ENCODE measurements around the gene STAT1. TPM values are rescaled to one million over a fixed set of nuclear protein-coding genes. Genes with fewer than 3 reads are reported as not detected.

Gene STAT1
- total RNA-seq, 1 donor from 2014 or later: 61.7 TPM

DNA sequence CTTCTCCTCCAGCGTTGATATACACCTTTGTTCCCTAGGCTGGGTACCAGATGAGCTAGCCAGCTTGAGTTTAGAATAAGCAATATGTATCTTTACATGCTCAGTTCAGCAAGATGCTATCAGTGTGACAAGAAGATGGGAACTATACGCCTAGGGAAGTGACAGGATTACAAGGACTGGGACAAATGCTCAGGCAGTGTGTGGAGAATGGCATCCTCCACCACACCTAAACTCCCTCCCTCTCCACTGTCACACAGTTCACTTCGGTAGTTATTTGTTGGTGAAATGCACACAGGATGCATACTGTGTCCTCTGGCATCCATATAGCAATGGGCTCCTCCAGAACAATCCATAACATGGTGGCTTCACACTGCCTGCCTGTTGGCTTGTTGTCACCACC lies 7.7 kb downstream of the STAT1 start:
- no peak for DNase-seq (ENCODE audit: low spot score)
- no peak overlapping the region for H2AFZ ChIP-seq (replicated peaks)
- no peak overlapping the region for H3K4me3 ChIP-seq
- peaks cover 33% of the 10 kb centered on the region for H3K36me3 ChIP-seq
- H3K4me1 Mint-ChIP-seq: no peaks in the 10 kb centered on the region
- no peaks in the 10 kb centered on the region for H4K20me1 ChIP-seq (ENCODE audit: low read depth)
- no peaks in the 10 kb centered on the region for H3K27me3 ChIP-seq
- H3K4me2 ChIP-seq: no peak overlapping the region
- no peaks in the 10 kb centered on the region for H3K4me1 ChIP-seq
- no peak overlapping the region for H3K4me3 Mint-ChIP-seq
- no peaks in the 10 kb centered on the region for H3K9me3 ChIP-seq (ENCODE audit: low read depth)
- H3K27ac ChIP-seq: no peak overlapping the region
- H3K27me3 Mint-ChIP-seq (ENCODE audit: insufficient read depth, low read depth): no peaks in the 10 kb centered on the region
- H3F3A ChIP-seq (ENCODE audit: low read depth): no peaks in the 10 kb centered on the region
- H3K9ac ChIP-seq: no peak overlapping the region
- no peak overlapping the region for H3K27ac Mint-ChIP-seq
- H3K36me3 Mint-ChIP-seq: peaks cover 32% of the 10 kb centered on the region
- H3K79me2 ChIP-seq (ENCODE audit: low read depth): no peaks in the 10 kb centered on the region
- no peak for TF ChIP-seq EZH2 (IDR thresholded peaks at IDR 0.05)
- no peak for TF ChIP-seq EZH2phosphoT487 (IDR thresholded peaks at IDR 0.05)
- TF ChIP-seq, protein P1, sequence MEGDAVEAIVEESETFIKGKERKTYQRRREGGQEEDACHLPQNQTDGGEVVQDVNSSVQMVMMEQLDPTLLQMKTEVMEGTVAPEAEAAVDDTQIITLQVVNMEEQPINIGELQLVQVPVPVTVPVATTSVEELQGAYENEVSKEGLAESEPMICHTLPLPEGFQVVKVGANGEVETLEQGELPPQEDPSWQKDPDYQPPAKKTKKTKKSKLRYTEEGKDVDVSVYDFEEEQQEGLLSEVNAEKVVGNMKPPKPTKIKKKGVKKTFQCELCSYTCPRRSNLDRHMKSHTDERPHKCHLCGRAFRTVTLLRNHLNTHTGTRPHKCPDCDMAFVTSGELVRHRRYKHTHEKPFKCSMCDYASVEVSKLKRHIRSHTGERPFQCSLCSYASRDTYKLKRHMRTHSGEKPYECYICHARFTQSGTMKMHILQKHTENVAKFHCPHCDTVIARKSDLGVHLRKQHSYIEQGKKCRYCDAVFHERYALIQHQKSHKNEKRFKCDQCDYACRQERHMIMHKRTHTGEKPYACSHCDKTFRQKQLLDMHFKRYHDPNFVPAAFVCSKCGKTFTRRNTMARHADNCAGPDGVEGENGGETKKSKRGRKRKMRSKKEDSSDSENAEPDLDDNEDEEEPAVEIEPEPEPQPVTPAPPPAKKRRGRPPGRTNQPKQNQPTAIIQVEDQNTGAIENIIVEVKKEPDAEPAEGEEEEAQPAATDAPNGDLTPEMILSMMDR (IDR thresholded peaks at IDR 0.05): no peak
- no peaks in the 10 kb centered on the region for H3K9me3 Mint-ChIP-seq

DNA sequence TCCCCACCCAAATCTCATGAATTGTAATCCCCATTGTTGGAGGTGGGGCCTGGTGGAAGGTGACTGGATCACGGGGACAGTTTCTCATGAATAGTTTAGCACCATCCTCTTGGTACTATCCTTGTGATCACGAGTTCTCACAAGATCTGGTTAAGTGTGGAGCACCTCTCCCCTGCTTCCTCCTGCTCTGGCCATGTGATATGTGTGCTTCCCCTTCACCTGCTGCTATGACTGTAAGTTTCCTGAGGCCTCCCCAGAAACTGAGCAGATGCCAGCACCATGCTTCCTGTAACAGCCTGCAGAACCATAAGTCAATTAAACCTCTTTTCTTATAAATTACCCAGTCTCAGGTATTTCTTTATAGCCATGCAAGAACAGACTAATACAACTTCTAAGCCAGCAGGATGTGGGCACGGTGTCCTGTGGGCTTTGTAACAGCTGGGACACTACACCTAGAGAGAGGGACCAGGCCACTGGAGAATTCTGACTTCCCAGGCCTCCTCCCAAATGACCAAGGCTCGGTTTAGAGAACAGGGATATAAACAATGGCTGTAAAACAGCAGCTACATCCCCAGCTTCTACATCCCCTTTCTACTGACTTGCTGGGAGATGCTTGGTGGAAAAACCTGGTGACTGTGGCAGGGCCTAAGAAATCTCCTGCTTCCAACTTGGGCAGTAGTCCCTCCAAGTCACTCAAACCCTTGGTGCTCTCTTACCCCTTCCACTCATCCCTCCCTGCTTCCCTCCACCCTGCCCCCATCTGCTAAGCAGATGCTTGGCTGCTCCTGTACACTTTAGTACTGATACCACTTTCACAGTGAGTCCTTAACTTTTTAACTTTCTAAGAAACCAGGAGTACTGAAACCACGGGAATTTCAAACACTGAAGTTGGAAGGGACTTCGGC lies 10.3 kb downstream of the STAT1 start:
- no peak overlapping the region for H2AFZ ChIP-seq (replicated peaks)
- Mint-ChIP-seq H3K4me1 (no peaks in the 10 kb centered on the region), H3K27ac (no peak overlapping the region), H3K27me3 (ENCODE audit: insufficient read depth, low read depth) (no peaks in the 10 kb centered on the region), H3K4me3 (no peak overlapping the region), H3K9me3 (no peaks in the 10 kb centered on the region), H3K36me3 (peaks cover 33% of the 10 kb centered on the region)
- no peak overlapping the region for H3K4me3 ChIP-seq
- H3K9me3 ChIP-seq (ENCODE audit: low read depth): no peaks in the 10 kb centered on the region
- H3K4me2 ChIP-seq: no peak overlapping the region
- no peak for DNase-seq (ENCODE audit: low spot score)
- no peak overlapping the region for H3K27ac ChIP-seq
- TF ChIP-seq, protein P1 (IDR thresholded peaks at IDR 0.05): no peak
- TF ChIP-seq EZH2phosphoT487 (IDR thresholded peaks at IDR 0.05) (no peak), EZH2 (IDR thresholded peaks at IDR 0.05) (no peak)
- H3K36me3 ChIP-seq: peaks cover 24% of the 10 kb centered on the region
- no peaks in the 10 kb centered on the region for H3K79me2 ChIP-seq (ENCODE audit: low read depth)
- H3K9ac ChIP-seq: no peak overlapping the region
- H3F3A ChIP-seq (ENCODE audit: low read depth): no peaks in the 10 kb centered on the region
- no peaks in the 10 kb centered on the region for H4K20me1 ChIP-seq (ENCODE audit: low read depth)
- H3K27me3 ChIP-seq: no peaks in the 10 kb centered on the region
- H3K4me1 ChIP-seq: no peaks in the 10 kb centered on the region

DNA sequence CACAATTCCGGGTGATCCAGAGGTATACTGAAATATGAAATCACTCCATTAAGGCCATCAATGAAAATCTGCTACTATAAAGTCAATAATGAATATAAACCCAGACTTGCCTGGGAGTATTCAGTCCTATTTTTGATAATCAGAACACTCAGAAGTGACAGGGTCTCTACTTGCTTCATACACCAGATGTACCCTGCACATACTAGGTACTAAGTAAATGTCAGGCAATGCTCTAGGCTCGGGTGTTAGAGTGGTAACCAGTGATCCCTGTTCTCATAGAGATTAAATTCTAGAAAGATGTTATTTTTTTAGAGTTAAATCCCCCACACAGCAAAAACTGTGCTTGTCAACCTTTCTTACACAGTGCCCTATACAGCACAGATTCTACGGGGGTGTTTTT lies 12.3 kb downstream of the STAT1 start:
- Histone ChIP-seq H3F3A (ENCODE audit: low read depth) (no peaks in the 10 kb centered on the region), H4K20me1 (ENCODE audit: low read depth) (no peaks in the 10 kb centered on the region), H3K27me3 (no peaks in the 10 kb centered on the region), H2AFZ (replicated peaks) (no peak overlapping the region), H3K27ac (no peak overlapping the region), H3K9me3 (ENCODE audit: low read depth) (no peaks in the 10 kb centered on the region), H3K9ac (no peak overlapping the region), H3K4me1 (no peaks in the 10 kb centered on the region), H3K4me2 (no peak overlapping the region), H3K79me2 (ENCODE audit: low read depth) (no peaks in the 10 kb centered on the region), H3K36me3 (peaks cover 14% of the 10 kb centered on the region), H3K4me3 (no peak overlapping the region)
- no peaks in the 10 kb centered on the region for H3K4me1 Mint-ChIP-seq
- TF ChIP-seq EZH2phosphoT487 (IDR thresholded peaks at IDR 0.05) (no peak), EZH2 (IDR thresholded peaks at IDR 0.05) (no peak)
- TF ChIP-seq, protein P1 (IDR thresholded peaks at IDR 0.05): no peak
- H3K4me3 Mint-ChIP-seq: no peak overlapping the region
- no peaks in the 10 kb centered on the region for H3K27me3 Mint-ChIP-seq (ENCODE audit: insufficient read depth, low read depth)
- H3K27ac Mint-ChIP-seq: no peak overlapping the region
- no peaks in the 10 kb centered on the region for H3K9me3 Mint-ChIP-seq
- H3K36me3 Mint-ChIP-seq: peaks cover 38% of the 10 kb centered on the region
- DNase-seq (ENCODE audit: low spot score): no peak

Data from neural progenitor cell (in vitro differentiated cells).